B cell (primary cell): ENCODE measurements around the gene LAMC3. TPM values are rescaled to one million over a fixed set of nuclear protein-coding genes. Genes with fewer than 3 reads are reported as not detected.

Source experiments
- ATAC-seq: fragments of 200-7000 bp; cut with Tn5 transposase; one replicate; pipeline ENCODE4 v1.10.0; 2021; ENCODE audit warnings: low read depth, mild to moderate bottlenecking, moderate number of reproducible peaks, moderate library complexity
- CTCF ChIA-PET: fragments of 350-600 bp; sonication (Branson Sonifier 250); formaldehyde crosslinking; loops from one replicate; lab custom pipeline; 2021; ENCODE audit warnings: antibody characterized with exemption, inconsistent platforms; lab: Charles Lee
- POLR2A ChIA-PET: fragments of 350-600 bp; sonication (Branson Sonifier 250); formaldehyde crosslinking; loops from one replicate; lab custom pipeline; 2021; ENCODE audit warnings: antibody characterized with exemption; lab: Charles Lee
- DNase-seq: peaks from one replicate; pipeline ENCODE4 v3.0.0; 2013
- H2AFZ ChIP-seq: 2 replicates; pipeline ENCODE4 v1.6.1; 2012; ENCODE audit warnings: mild to moderate bottlenecking, low read depth, low read length; ENCODE audit not compliant: insufficient read depth, poor library complexity, severe bottlenecking
- H3K27ac ChIP-seq, 2 donors: 1 replicate in 1 of 2; 2 replicates in 1 of 2; pipeline ENCODE4 v1.5.1; 2012 to 2013; ENCODE audit warnings: low read length in 2 of 2, mild to moderate bottlenecking in 2 of 2, moderate library complexity in 1 of 2
- H3K27me3 ChIP-seq, 4 experiments: fragments of 200-600 bp in 1 of 4; sonication (generic) in 1 of 4; replicated peaks in 1 of 4; 1 replicate in 2 of 4; 2 replicates in 2 of 4; pipeline versions ENCODE4 v1.6.1 to v1.7.0; 2013 to 2016; ENCODE audit warnings: low read length in 3 of 4, mild to moderate bottlenecking in 2 of 4, mixed read lengths in 1 of 4, moderate library complexity in 1 of 4; ENCODE audit not compliant: insufficient read depth in 4 of 4, control insufficient read depth in 3 of 4; ENCODE audit errors: control extremely low read depth in 1 of 4
- H3K36me3 ChIP-seq, 2 experiments: replicated peaks in 1 of 2; 1 replicate in 1 of 2; 2 replicates in 1 of 2; pipeline versions ENCODE4 v1.6.1 to v1.7.1; 2013; ENCODE audit warnings: low read length in 1 of 2; ENCODE audit not compliant: insufficient read depth in 2 of 2, control insufficient read depth in 1 of 2; ENCODE audit errors: control extremely low read depth in 1 of 2, extremely low read depth in 1 of 2
- H3K4me1 ChIP-seq, 2 donors: fragments of 200-600 bp in 1 of 2; sonication (generic) in 1 of 2; 1 replicate in 1 of 2; 2 replicates in 1 of 2; pipeline versions ENCODE4 v1.5.1 to v1.6.1; 2013 to 2017; ENCODE audit warnings: low read length in 2 of 2; ENCODE audit not compliant: control insufficient read depth in 2 of 2, insufficient read depth in 2 of 2
- H3K4me2 ChIP-seq: replicated peaks from 2 replicates; pipeline ENCODE3; 2012; ENCODE audit warnings: mild to moderate bottlenecking, low read depth, low read length; ENCODE audit not compliant: poor library complexity, severe bottlenecking
- H3K4me3 ChIP-seq, 5 experiments: fragments of 200-600 bp in 1 of 5; sonication (generic) in 1 of 5; 1 replicate in 3 of 5; 2 replicates in 2 of 5; pipeline versions ENCODE4 v1.5.1 to v1.7.0; 2011 to 2016; ENCODE audit warnings: low read length in 4 of 5, mild to moderate bottlenecking in 4 of 5, low read depth in 2 of 5, control low read depth in 1 of 5, moderate library complexity in 1 of 5; ENCODE audit not compliant: insufficient read depth in 1 of 5; ENCODE audit errors: control extremely low read depth in 1 of 5, extremely low read depth in 1 of 5
- H3K79me2 ChIP-seq: fragments of 200-600 bp; sonication (generic); one replicate; pipeline ENCODE4 v1.6.0; 2016; ENCODE audit warnings: low read length; ENCODE audit not compliant: control insufficient read depth, insufficient read depth
- H3K9ac ChIP-seq: fragments of 200-600 bp; sonication (generic); 2 replicates; pipeline ENCODE4 v1.6.1; 2017; ENCODE audit warnings: mild to moderate bottlenecking, low read length, moderate library complexity
- H3K9me3 ChIP-seq, 3 donors: one replicate each; pipeline versions ENCODE4 v1.6.1 to v1.7.1; 2013; ENCODE audit warnings: low read length in 2 of 3; ENCODE audit not compliant: control insufficient read depth in 2 of 3, insufficient read depth in 1 of 3; ENCODE audit errors: control extremely low read depth in 1 of 3
- H4K20me1 ChIP-seq: 2 replicates; pipeline ENCODE4 v1.6.0; 2012; ENCODE audit warnings: mild to moderate bottlenecking, low read length; ENCODE audit not compliant: insufficient read depth, control insufficient read depth, poor library complexity, severe bottlenecking
- H3K27ac Mint-ChIP-seq: one replicate; pipeline ENCODE4 v1.8.0; 2021; ENCODE audit warnings: mixed read lengths
- H3K27me3 Mint-ChIP-seq: one replicate; pipeline ENCODE4 v1.8.0; 2021; ENCODE audit warnings: mixed read lengths
- H3K4me1 Mint-ChIP-seq: one replicate; pipeline ENCODE4 v1.8.0; 2021; ENCODE audit warnings: mixed read lengths
- H3K4me3 Mint-ChIP-seq: one replicate; pipeline ENCODE4 v1.8.0; 2021; ENCODE audit warnings: mixed read lengths
- H3K9me3 Mint-ChIP-seq: one replicate; pipeline ENCODE4 v1.8.0; 2022; ENCODE audit warnings: mixed read lengths; ENCODE audit not compliant: insufficient read depth
- CTCF ChIP-seq: fragments of 200-600 bp; IDR thresholded peaks from one replicate; pipeline ENCODE4 v1.8.0; 2022; ENCODE audit warnings: antibody characterized with exemption, mild to moderate bottlenecking
- EZH2 ChIP-seq: IDR thresholded peaks from 2 replicates; pipeline ENCODE4 v1.6.1; 2012; ENCODE audit warnings: borderline replicate concordance, low read depth, mild to moderate bottlenecking, moderate library complexity, low read length; ENCODE audit not compliant: insufficient read depth, poor library complexity, severe bottlenecking
- WGBS: methylation state at CpG from one replicate; pipeline ENCODE4 v1.1.5; 2013; ENCODE audit warnings: missing lambda C conversion rate; ENCODE audit not compliant: insufficient coverage; 5-methylcytosine and 5-hydroxymethylcytosine counted together
- intact Hi-C: fragments of 100-400 bp; cut with micrococcal nuclease; formaldehyde crosslinking; loops from one replicate; pipeline ENCODE4 v1.10.0; 2022
- polyA plus RNA-seq: library from polyadenylated mRNA; depleted of rRNA; stranded (reverse); fragments of >200 nt; gene quantifications from 2 replicates; pipeline ENCODE4 v1.2.3, GENCODE V29; 2012
- total RNA-seq, 2 donors: library from RNA; stranded (reverse); fragments of 120-200 nt in 1 of 2; gene quantifications; 1 replicate in 1 of 2; 2 replicates in 1 of 2; pipeline versions ENCODE4 v1.2.3 to v1.2.4, GENCODE V29; 2013 to 2022

The LAMC3 gene
- total and polyA plus RNA-seq, 2 donors (not counting 1 experiment from before 2014, with no cell fraction given) = 0.25 to 0.45 TPM

GRCh38 chr9:130988905-130989304, 20.1 kb upstream of the LAMC3 start:
- H3K4me2 ChIP-seq = no peak overlapping the region
- H3K4me3 Mint-ChIP-seq = no peak overlapping the region
- ATAC-seq = no peak
- no peaks in the 10 kb centered on the region for H3K4me1 ChIP-seq
- TF ChIP-seq EZH2 (no peak), CTCF (no peak)
- no peaks in the 10 kb centered on the region for H3K36me3 ChIP-seq
- 74% methylated on average over 3 of the region's 9 CpGs for WGBS
- H3K9ac ChIP-seq = no peak overlapping the region
- no peaks in the 10 kb centered on the region for H3K9me3 ChIP-seq
- no peak for DNase-seq
- peaks cover 4% of the 10 kb centered on the region for H3K27me3 Mint-ChIP-seq
- intact Hi-C loops = no loop called here
- no peak overlapping the region for H3K27ac ChIP-seq
- H3K4me1 Mint-ChIP-seq = no peaks in the 10 kb centered on the region
- H3K9me3 Mint-ChIP-seq = no peaks in the 10 kb centered on the region
- POLR2A ChIA-PET = no interaction called here
- H3K27me3 ChIP-seq = no peaks in the 10 kb centered on the region
- H3K27ac Mint-ChIP-seq = no peak overlapping the region
- H3K4me3 ChIP-seq = no peak overlapping the region
- no peak overlapping the region for H2AFZ ChIP-seq
- CTCF ChIA-PET = no interaction called here
- no peaks in the 10 kb centered on the region for H4K20me1 ChIP-seq
- H3K79me2 ChIP-seq = no peaks in the 10 kb centered on the region

- Mint-ChIP-seq H3K27ac (no peak overlapping the region), H3K9me3 (no peaks in the 10 kb centered on the region), H3K4me1 (no peaks in the 10 kb centered on the region), H3K27me3 (peaks cover 4% of the 10 kb centered on the region), H3K4me3 (no peak overlapping the region)
- no peak for TF ChIP-seq EZH2
- no peak for TF ChIP-seq CTCF
- H3K36me3 ChIP-seq = no peaks in the 10 kb centered on the region
- no peak for DNase-seq
- H3K79me2 ChIP-seq = no peaks in the 10 kb centered on the region
- no peaks in the 10 kb centered on the region for H4K20me1 ChIP-seq
- H3K9ac ChIP-seq = no peak overlapping the region
- no peak for ATAC-seq
- no peaks in the 10 kb centered on the region for H3K4me1 ChIP-seq
- intact Hi-C loops = no loop called here
- H3K27ac ChIP-seq = no peak overlapping the region
- no peak overlapping the region for H2AFZ ChIP-seq
- no peak overlapping the region for H3K4me3 ChIP-seq
- no peaks in the 10 kb centered on the region for H3K27me3 ChIP-seq
- no peaks in the 10 kb centered on the region for H3K9me3 ChIP-seq
- ChIA-PET CTCF (no interaction called here), POLR2A (no interaction called here)
- no peak overlapping the region for H3K4me2 ChIP-seq
- 93% methylated on average over 18 of the region's 18 CpGs for WGBS
Observed at GRCh38 chr9:130989391-130989790, 19.6 kb upstream of the LAMC3 start.
